OCI-LY1 (cell line): ENCODE data around the gene TUBGCP6.

Experiments used
- H2AFZ ChIP-seq: fragments of 200-600 bp; sonication (generic), shearing (Covaris generic); 2 replicates; pipeline ENCODE4 v1.6.0; 2014; ENCODE audit warnings: antibody characterized with exemption, mild to moderate bottlenecking, low read length
- H3F3A ChIP-seq: fragments of 200-600 bp; sonication (generic), shearing (Covaris generic); 2 replicates; pipeline ENCODE4 v1.6.0; 2014; ENCODE audit warnings: mild to moderate bottlenecking, antibody characterized with exemption, low read length, moderate library complexity; ENCODE audit not compliant: insufficient read depth
- H3K27ac ChIP-seq: fragments of 200-600 bp; sonication (generic); 2 replicates; pipeline ENCODE4 v1.5.1; 2014; ENCODE audit warnings: low read length, mixed run types, mild to moderate bottlenecking, low read depth; ENCODE audit not compliant: poor library complexity, severe bottlenecking
- H3K27me3 ChIP-seq: fragments of 200-600 bp; sonication (generic); 2 replicates; pipeline ENCODE4 v1.6.0; 2014; ENCODE audit warnings: antibody characterized with exemption, mild to moderate bottlenecking, low read length, moderate library complexity; ENCODE audit not compliant: insufficient read depth
- H3K36me3 ChIP-seq: fragments of 200-600 bp; sonication (generic); 2 replicates; pipeline ENCODE4 v1.6.1; 2014; ENCODE audit warnings: mild to moderate bottlenecking, antibody characterized with exemption, low read length, moderate library complexity, mixed read lengths; ENCODE audit not compliant: insufficient read depth
- H3K4me1 ChIP-seq: fragments of 200-600 bp; sonication (generic); 2 replicates; pipeline ENCODE4 v1.5.1; 2014; ENCODE audit warnings: mild to moderate bottlenecking, low read length, moderate library complexity; ENCODE audit not compliant: insufficient read depth, severe bottlenecking
- H3K4me2 ChIP-seq: fragments of 200-600 bp; sonication (generic), shearing (Covaris generic); 2 replicates; pipeline ENCODE4 v1.6.1; 2014; ENCODE audit warnings: low read length
- H3K4me3 ChIP-seq: fragments of 200-600 bp; sonication (generic); 2 replicates; pipeline ENCODE4 v1.5.1; 2014; ENCODE audit warnings: low read length, low read depth, mild to moderate bottlenecking, mixed read lengths; ENCODE audit not compliant: poor library complexity, severe bottlenecking
- H3K79me2 ChIP-seq: fragments of 200-600 bp; shearing (Covaris generic); 2 replicates; pipeline ENCODE4 v1.6.1; 2016; ENCODE audit warnings: mixed run types, low read length, mixed read lengths; ENCODE audit not compliant: insufficient read depth
- H3K9ac ChIP-seq: fragments of 200-600 bp; sonication (generic), shearing (Covaris generic); 2 replicates; pipeline ENCODE4 v1.6.1; 2014; ENCODE audit warnings: mild to moderate bottlenecking, low read length, mixed read lengths
- H3K9me2 ChIP-seq: fragments of 200-600 bp; sonication (generic), shearing (Covaris generic); 2 replicates; pipeline ENCODE4 v1.6.1; 2014; ENCODE audit warnings: low read depth, mild to moderate bottlenecking, low read length, mixed read lengths
- H3K9me3 ChIP-seq: fragments of 200-600 bp; shearing (Covaris generic); 2 replicates; pipeline ENCODE4 v1.6.1; 2014; ENCODE audit warnings: low read length, mixed read lengths
- H4K20me1 ChIP-seq: fragments of 200-600 bp; sonication (generic), shearing (Covaris generic); 2 replicates; pipeline ENCODE4 v1.6.0; 2016; ENCODE audit warnings: mild to moderate bottlenecking, low read length; ENCODE audit not compliant: insufficient read depth
- CTCF ChIP-seq: fragments of 200-600 bp; sonication (generic), shearing (Covaris generic); IDR thresholded peaks from 2 replicates; pipeline ENCODE4 v1.5.1; 2017; ENCODE audit warnings: mild to moderate bottlenecking, antibody characterized with exemption, low read length, moderate library complexity, mixed read lengths
- EZH2 ChIP-seq: fragments of 200-600 bp; sonication (generic), shearing (Covaris generic); IDR thresholded peaks from 2 replicates; pipeline ENCODE4 v1.8.0; 2017; ENCODE audit warnings: borderline replicate concordance, mixed run types, mild to moderate bottlenecking, antibody characterized with exemption, low read length, moderate library complexity, mixed read lengths

The TUBGCP6 gene

GRCh38 chr22:50218153-50218995 is 26.4 kb downstream of the TUBGCP6 start:
- H2AFZ ChIP-seq, result no peak overlapping the region
- no peaks in the 10 kb centered on the region for H3K9me3 ChIP-seq
- H3K79me2 ChIP-seq, result no peaks in the 10 kb centered on the region
- no peaks in the 10 kb centered on the region for H3K27me3 ChIP-seq
- no peaks in the 10 kb centered on the region for H3F3A ChIP-seq
- H4K20me1 ChIP-seq, result no peaks in the 10 kb centered on the region
- TF ChIP-seq EZH2 (no peak), CTCF (no peak)
- H3K9ac ChIP-seq, result no peak overlapping the region
- no peaks in the 10 kb centered on the region for H3K4me1 ChIP-seq
- H3K4me3 ChIP-seq, result no peak overlapping the region
- H3K36me3 ChIP-seq, result peaks cover 97% of the 10 kb centered on the region
- no peaks in the 10 kb centered on the region for H3K9me2 ChIP-seq
- H3K27ac ChIP-seq, result peak overlapping the region; percentile 47
- H3K4me2 ChIP-seq, result no peak overlapping the region

GRCh38 chr22:50217543-50218152 is 27.2 kb downstream of the TUBGCP6 start:
- H2AFZ ChIP-seq, result no peak overlapping the region
- H3K36me3 ChIP-seq, result peaks cover 98% of the 10 kb centered on the region
- no peak overlapping the region for H3K4me3 ChIP-seq
- no peaks in the 10 kb centered on the region for H3K4me1 ChIP-seq
- no peak overlapping the region for H3K4me2 ChIP-seq
- no peaks in the 10 kb centered on the region for H3K9me2 ChIP-seq
- TF ChIP-seq CTCF, result no peak
- H3F3A ChIP-seq, result no peaks in the 10 kb centered on the region
- no peaks in the 10 kb centered on the region for H3K9me3 ChIP-seq
- no peaks in the 10 kb centered on the region for H3K27me3 ChIP-seq
- H3K27ac ChIP-seq, result peak overlapping the region; percentile 47
- no peak overlapping the region for H3K9ac ChIP-seq
- no peaks in the 10 kb centered on the region; the same call in 1 of the 2 replicates for H3K79me2 ChIP-seq
- no peaks in the 10 kb centered on the region for H4K20me1 ChIP-seq

- TF ChIP-seq CTCF, result no peak
- no peak for TF ChIP-seq EZH2
- Histone ChIP-seq H3K36me3 (peaks cover 98% of the 10 kb centered on the region), H3K9me2 (no peaks in the 10 kb centered on the region), H3K9ac (no peak overlapping the region), H3K4me2 (no peak overlapping the region), H3K4me1 (no peaks in the 10 kb centered on the region), H3K27ac (no peak overlapping the region), H3K9me3 (no peaks in the 10 kb centered on the region), H3K4me3 (no peak overlapping the region), H2AFZ (no peak overlapping the region), H3K27me3 (no peaks in the 10 kb centered on the region), H3K79me2 (peaks cover 6% of the 10 kb centered on the region), H3F3A (no peaks in the 10 kb centered on the region), H4K20me1 (no peaks in the 10 kb centered on the region)
Measured at GRCh38 chr22:50216684-50217520, 27.9 kb downstream of the TUBGCP6 start.
